Measurements from ENCODE around the gene MICB. TPM values are rescaled to one million over a fixed set of nuclear protein-coding genes. Genes with fewer than 3 reads are reported as not detected.

Gene MICB
- total and polyA plus RNA-seq, 2 donors (not counting 1 experiment from before 2014, with no cell fraction given), result 24.2 to 30.9 TPM

DNA sequence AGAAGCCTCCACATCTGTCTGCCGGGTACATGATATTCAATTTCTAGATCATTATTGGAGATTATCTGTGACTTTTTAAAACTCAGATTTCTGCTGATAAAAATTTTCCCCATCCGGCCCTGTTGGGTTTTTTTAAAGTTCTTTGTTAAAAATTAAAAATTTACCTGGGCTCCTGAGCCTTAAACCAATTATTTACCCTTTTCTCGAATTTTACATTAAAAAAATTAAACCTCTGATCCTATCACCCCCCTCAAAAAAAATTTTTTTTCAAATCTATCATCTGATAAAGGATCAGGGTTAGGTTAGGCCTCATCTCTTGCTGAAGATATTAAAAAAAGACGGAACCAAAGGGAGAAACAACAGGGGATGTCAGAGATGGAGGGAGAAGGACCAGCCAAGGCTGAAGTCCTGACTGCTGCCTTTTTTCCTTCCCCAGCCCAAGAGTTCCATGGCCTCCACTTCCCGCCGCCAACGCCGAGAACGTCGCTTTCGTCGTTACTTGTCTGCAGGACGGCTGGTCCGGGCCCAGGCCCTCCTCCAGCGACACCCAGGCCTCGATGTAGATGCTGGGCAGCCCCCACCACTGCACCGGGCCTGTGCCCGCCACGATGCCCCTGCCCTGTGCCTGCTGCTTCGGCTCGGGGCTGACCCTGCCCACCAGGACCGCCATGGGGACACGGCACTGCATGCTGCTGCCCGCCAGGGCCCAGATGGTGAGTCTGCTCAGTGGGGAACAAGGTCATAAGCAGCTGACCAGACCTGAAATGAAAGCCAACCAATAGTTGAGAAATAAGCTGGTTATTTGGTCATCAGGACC, 50.0 kb downstream of the MICB start:
- POLR2A ChIA-PET, result interaction anchor here (0.6 to 42.6 kb wide), 8 partner anchors 9 to 315 kb away, joined by 3 to 1450 read pairs (median 4); partner anchors contain the start of genes LST1, LTA, LTB and NCR3
- Mint-ChIP-seq H3K4me1 (peaks cover 40% of the 10 kb centered on the region), H3K27ac (peak overlapping the region; percentile 88), H3K27me3 (no peaks in the 10 kb centered on the region), H3K9me3 (ENCODE audit: insufficient read depth) (no peaks in the 10 kb centered on the region), H3K4me3 (peak overlapping the region; percentile 87)
- CTCF ChIA-PET, result interaction anchor here (0.6 to 29.4 kb wide), 10 partner anchors 19 to 283 kb away, joined by 3 to 2241 read pairs (median 4); partner anchors contain the start of genes AIF1, C6orf47, LSM2 and LST1
- peak overlapping the region; percentile 70 for H3K9ac ChIP-seq (ENCODE audit: low read length)
- no peaks in the 10 kb centered on the region for H3K27me3 ChIP-seq (replicated peaks in 1 of 4; ENCODE audit: control extremely low read depth in 1 of 4, control insufficient read depth in 3 of 4, insufficient read depth in 4 of 4, low read length in 3 of 4)
- 95% methylated on average over 21 of the region's 24 CpGs for WGBS (ENCODE audit: insufficient coverage)
- peak overlapping the region; percentile 80 to 83 for H3K27ac ChIP-seq (ENCODE audit: low read length in 2 of 2)
- intact Hi-C loops (cut with micrococcal nuclease), result loop anchor here (1.0 to 2.0 kb wide), 7 partner anchors 13 to 607 kb away; partner anchors contain the start of genes EHMT2, PPT2 and PRRC2A
- no peak for DNase-seq
- H3K79me2 ChIP-seq (ENCODE audit: control insufficient read depth, insufficient read depth, low read length), result peaks cover 40% of the 10 kb centered on the region
- H3K9me3 ChIP-seq (ENCODE audit: control extremely low read depth in 1 of 3, control insufficient read depth in 2 of 3, insufficient read depth in 1 of 3, low read length in 2 of 3), result peaks cover 0 to 3% (median 0%) of the 10 kb centered on the region in 3 donors
- no peak for ATAC-seq (ENCODE audit: low read depth)
- peaks cover 26 to 47% of the 10 kb centered on the region in 2 donors for H3K4me1 ChIP-seq (ENCODE audit: control insufficient read depth in 2 of 2, insufficient read depth in 2 of 2, low read length in 2 of 2)
- peaks cover 0 to 3% of the 10 kb centered on the region in 2 experiments for H3K36me3 ChIP-seq (replicated peaks in 1 of 2; ENCODE audit: control extremely low read depth in 1 of 2, control insufficient read depth in 1 of 2, extremely low read depth in 1 of 2, insufficient read depth in 2 of 2, low read length in 1 of 2)
- TF ChIP-seq EZH2 (IDR thresholded peaks at IDR 0.05; ENCODE audit: borderline replicate concordance, insufficient read depth, low read depth, low read length, poor library complexity, severe bottlenecking), result no peak
- TF ChIP-seq, protein P1, sequence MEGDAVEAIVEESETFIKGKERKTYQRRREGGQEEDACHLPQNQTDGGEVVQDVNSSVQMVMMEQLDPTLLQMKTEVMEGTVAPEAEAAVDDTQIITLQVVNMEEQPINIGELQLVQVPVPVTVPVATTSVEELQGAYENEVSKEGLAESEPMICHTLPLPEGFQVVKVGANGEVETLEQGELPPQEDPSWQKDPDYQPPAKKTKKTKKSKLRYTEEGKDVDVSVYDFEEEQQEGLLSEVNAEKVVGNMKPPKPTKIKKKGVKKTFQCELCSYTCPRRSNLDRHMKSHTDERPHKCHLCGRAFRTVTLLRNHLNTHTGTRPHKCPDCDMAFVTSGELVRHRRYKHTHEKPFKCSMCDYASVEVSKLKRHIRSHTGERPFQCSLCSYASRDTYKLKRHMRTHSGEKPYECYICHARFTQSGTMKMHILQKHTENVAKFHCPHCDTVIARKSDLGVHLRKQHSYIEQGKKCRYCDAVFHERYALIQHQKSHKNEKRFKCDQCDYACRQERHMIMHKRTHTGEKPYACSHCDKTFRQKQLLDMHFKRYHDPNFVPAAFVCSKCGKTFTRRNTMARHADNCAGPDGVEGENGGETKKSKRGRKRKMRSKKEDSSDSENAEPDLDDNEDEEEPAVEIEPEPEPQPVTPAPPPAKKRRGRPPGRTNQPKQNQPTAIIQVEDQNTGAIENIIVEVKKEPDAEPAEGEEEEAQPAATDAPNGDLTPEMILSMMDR (IDR thresholded peaks at IDR 0.05), result no peak
- peak overlapping the region; percentile 88 for H3K4me2 ChIP-seq (replicated peaks; ENCODE audit: low read depth, low read length, poor library complexity, severe bottlenecking)
- H4K20me1 ChIP-seq (ENCODE audit: control insufficient read depth, insufficient read depth, low read length, poor library complexity, severe bottlenecking), result no peaks in the 10 kb centered on the region
- peak overlapping the region; percentile 28 to 69 (median 40) for H3K4me3 ChIP-seq (ENCODE audit: control extremely low read depth in 1 of 5, extremely low read depth in 1 of 5, insufficient read depth in 1 of 5, low read depth in 2 of 5, low read length in 4 of 5)
- H2AFZ ChIP-seq (ENCODE audit: insufficient read depth, low read depth, low read length, poor library complexity, severe bottlenecking), result peak overlapping the region; percentile 61
